ENCODE results near the gene GRID2IP.

- TF ChIP-seq POLR2A (IDR thresholded peaks at IDR 0.05), result no peak
- no peak for TF ChIP-seq CTCF (IDR thresholded peaks at IDR 0.05)
These were observed 20.0 kb upstream of the GRID2IP start for GRCh38 chr7:6571160-6571779.

All from sigmoid colon (tissue), 3 donors.